ENCODE measurements around the gene NOL12.
"Not testable (repeated sequence)": the region's sequence is repeated elsewhere in the genome, so short reads cannot be mapped to it uniquely, and the experiment has no call there.

Gene NOL12

GRCh38 chr22:37686002-37686982 is at the start of gene NOL12:
Gene NOL12, plus strand, starts transcription at chr22:37686343. Its CDS starts 50 bp downstream, at chr22:37686393.
- DNase-seq = peak; percentile 52

DNA sequence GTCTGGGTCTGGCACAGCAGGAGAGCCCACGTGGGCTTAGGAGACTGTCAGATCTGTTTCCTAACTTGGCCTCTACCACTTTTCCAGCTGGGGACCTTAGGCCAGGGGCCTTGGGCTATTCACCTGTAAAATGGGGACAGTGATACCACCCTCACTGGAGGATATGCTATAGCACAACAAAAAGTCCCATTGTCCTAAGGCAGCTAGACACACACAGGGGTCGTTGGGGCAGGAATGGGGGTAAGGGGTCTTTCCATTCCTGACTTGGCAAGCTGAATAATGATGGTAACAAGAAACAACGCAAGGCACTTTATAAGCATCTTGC is 49.2 kb upstream of the NOL12 start:
- DNase-seq = no peak

DNA sequence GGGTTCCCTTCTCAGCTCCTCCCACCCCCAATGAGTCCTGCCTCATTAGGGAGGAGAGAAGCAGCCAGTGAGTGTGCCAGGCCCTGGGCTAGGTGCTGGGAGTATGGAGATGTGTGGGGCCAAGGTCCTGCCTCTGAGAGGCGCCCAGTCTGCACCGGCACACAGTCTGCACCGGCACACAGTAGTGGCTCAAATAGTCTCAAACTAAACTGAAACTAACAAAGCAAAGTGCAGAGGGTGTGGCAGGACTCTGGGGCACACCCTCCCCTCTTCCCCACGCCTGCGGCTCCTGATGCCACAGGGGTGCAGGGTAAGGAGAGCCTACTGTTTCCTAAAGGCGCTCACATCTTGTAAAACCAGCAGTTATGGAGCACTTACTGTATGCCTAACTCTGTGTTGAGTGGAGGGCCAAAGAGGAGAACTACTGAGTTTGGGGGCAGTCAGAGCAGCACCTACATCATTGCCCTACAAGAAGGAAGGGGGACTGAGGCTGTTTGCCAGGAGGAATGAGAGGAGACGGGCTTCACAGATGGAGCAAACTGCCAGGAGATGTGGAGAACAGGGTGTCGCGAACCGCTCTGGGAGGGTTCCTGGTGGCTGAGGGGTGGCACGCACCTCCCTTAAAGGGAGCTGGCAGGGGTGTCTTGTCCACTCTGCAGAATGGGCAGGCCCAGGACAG is 47.6 kb upstream of the NOL12 start:
- no peak for DNase-seq

- no peak for DNase-seq
Measured at GRCh38 chr22:37639070-37639760, 46.9 kb upstream of the NOL12 start, which contains the start of gene SH3BP1. Gene SH3BP1, plus strand, starts transcription at chr22:37639669. Its CDS starts 119 bp downstream, at chr22:37639788.

GRCh38 chr22:37639771-37640590 is 46.2 kb upstream of the NOL12 start:
- DNase-seq = no peak

- no peak for DNase-seq
Measured at GRCh38 chr22:37640591-37641560, 45.3 kb upstream of the NOL12 start.

- DNase-seq = no peak
Measured at GRCh38 chr22:37641561-37641949, 44.6 kb upstream of the NOL12 start.

- DNase-seq = peak; percentile 65
Measured at GRCh38 chr22:37643225-37643847, 42.8 kb upstream of the NOL12 start.

DNA sequence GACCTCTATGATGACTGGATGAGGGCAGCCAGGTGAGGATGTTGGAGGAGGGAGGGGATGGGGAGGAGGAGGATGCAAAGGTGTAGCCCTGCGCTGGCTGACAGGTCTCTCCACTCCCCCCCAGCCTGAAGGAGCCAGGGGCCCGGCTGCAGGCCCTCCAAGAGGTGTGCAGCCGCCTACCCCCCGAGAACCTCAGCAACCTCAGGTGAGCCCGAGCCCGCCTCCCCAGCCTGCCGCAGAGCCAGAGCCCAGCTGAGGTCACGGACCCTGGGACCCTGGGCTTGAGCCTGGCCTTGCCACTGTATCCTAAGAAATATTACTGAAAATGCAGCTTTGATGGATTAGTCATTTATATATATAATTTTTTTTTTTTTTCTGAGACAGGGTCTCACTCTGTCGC is 38.8 kb upstream of the NOL12 start:
- DNase-seq = no peak

- no peak for DNase-seq
Measured at GRCh38 chr22:37647928-37648327, 38.2 kb upstream of the NOL12 start.

DNA sequence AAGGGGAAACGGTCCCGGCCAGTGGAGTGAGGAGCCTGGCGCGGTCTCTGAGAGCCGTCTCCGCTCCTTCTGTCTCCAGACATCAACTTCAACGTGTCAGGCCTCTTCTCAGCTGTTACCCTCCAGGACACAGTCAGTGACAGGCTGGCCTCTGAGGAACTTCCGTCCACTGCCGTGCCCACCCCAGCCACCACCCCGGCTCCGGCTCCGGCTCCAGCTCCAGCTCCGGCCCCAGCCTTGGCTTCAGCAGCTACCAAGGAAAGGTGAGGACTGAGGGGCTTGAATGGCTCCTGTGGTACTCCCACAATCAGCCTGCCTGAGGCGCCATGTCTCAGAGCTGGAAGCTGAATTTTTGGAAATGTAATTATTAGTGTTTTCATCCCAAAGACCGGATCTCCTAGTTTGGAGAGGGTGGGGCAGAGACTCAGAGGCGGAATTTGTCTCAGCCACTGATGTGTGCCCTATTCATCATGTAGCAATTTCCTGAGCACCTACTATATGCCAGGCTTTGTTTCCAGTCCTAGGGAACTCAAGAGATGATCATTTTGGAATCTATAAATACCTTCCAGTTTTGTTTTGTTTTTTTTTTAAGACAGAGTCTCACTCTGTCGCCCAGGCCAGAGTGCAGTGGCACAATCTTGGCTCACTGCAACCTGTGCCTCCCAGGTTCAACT is 35.5 kb upstream of the NOL12 start:
- no peak for DNase-seq

- DNase-seq = no peak
Measured at GRCh38 chr22:37654563-37655251, 31.4 kb upstream of the NOL12 start.

DNA sequence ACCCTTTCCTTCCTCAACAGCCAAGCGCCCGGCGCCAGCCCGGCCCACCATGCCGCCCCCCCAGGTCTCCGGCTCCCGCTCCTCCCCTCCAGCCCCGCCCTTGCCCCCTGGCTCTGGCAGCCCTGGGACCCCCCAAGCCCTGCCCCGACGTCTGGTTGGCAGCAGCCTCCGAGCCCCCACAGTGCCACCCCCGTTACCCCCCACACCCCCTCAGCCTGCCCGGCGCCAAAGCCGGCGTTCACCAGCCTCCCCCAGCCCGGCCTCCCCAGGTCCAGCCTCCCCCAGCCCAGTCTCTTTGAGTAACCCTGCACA is 30.9 kb upstream of the NOL12 start:
- no peak for DNase-seq

DNA sequence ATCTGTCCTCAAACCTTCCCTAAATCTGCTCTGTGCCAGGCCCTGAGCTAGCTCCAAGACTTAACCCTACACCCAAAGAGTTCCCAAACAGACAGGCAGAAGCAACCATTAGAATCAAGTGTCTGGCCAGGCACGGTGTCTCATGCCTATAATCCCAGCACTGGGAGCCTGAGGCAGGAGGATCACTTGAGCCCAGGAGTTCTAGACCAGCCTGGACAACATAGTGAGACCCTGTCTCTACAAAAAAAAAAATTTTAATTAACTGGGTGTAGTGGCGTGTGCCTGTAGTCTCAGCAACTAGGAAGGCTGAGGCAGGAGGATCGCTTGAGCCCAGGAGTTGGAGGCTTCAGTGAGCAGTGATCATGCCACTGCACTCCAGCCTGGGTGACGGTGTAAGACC is 29.6 kb upstream of the NOL12 start:
- not testable (repeated sequence) for DNase-seq

- DNase-seq = no peak
Measured at GRCh38 chr22:37657590-37658132, 28.5 kb upstream of the NOL12 start.

DNA sequence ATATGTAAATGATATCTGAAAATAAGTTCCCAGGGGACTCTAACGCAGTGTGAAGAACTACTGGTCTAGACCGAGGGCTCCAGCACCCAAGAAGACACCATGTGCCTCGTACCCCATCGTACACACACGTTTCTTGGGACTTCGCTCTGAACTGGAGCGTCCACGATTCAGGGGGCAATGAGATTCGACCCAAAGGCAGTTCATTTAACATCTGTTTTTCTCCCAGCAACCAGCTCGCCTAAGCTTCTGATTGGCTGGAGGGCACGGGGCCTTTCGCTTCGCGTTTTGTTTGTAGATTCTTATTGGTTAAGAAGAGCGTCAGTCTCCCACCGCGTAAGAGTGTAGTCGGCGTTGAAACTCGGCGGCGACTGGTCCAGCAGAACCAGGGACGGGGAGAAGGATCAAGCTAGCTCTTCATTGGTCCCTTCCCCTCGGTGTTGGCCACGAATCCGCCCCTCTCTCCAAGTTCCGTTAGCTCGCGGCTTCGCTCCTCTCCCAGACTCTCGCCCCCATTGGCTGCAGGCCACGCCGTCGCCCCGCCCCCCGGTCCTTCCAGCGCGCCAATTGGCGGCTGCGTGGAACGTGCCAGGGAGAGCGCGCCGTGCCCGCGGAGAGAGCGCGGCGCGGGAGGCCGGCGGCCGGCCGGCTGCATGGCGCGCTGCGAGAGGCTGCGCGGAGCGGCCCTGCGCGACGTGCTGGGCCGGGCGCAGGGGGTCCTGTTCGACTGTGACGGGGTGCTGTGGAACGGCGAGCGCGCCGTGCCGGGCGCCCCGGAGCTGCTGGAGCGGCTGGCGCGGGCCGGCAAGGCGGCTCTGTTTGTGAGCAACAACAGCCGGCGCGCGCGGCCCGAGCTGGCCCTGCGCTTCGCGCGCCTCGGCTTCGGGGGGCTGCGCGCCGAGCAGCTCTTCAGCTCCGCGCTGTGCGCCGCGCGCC is 27.7 kb upstream of the NOL12 start, which contains the start of gene PDXP:
PDXP (plus strand) TSS at position 591 of the 933 bp plus-strand sequence; CDS start at position 651, 60 bp downstream.
- DNase-seq = peak; percentile 98

GRCh38 chr22:37659066-37659896 is 26.9 kb upstream of the NOL12 start:
- DNase-seq = no peak

Measured in NCI-H1694 (cell line).